ENCODE results near the gene NEDD4L. TPM values are rescaled to one million over a fixed set of nuclear protein-coding genes. Genes with fewer than 3 reads are reported as not detected.

Gene NEDD4L
- total and polyA plus RNA-seq, 4 donors: 10.2 to 20.3 (median 13.2) TPM

DNA sequence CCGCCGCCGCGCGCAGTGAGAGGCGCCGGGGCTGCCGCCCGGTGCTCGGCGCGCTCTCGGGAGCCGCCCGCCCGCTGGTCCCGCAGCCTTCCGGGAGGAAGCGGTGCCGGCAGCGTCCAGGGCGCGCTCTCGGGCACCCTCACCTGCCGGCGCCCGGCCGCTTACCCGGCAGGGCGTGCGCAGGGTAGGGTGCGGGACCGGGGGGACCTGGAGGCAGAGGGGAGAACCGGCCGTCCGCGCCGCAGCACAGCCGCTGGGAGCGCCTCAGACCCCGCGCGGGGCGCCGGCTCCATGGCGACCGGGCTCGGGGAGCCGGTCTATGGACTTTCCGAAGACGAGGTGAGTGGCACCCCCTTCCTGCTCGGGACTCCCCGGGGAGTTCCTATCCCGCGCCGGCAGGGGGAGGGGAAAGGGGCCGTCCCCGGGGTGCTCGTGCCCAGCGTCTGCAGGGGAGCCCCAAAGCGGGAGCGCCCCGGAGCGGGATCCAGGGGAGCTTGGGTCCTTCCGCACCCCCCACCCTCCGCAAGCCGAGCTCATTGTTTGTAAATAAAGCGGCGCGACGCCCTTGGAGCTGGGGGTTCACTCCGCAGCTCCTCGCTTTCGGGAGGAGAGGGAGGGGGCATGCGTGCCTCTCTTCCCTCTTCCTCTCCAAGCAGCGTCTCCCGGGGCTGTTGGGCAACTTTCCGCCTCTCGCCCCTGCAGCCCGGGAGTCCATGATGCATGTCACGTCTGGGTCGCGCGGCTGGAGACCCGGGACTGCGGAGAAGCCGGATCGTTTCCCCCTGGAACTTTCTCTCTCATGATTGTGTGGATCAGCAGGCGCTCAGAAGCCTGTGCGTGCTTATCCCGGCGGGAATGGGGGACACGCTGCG lies 580 bp downstream of the NEDD4L start:
- Histone ChIP-seq H3K27me3 (ENCODE audit: control insufficient read depth in 4 of 4, insufficient read depth in 4 of 4, low read length in 3 of 4) (no peaks in the 10 kb centered on the region), H3K4me1 (ENCODE audit: control insufficient read depth in 4 of 4, insufficient read depth in 4 of 4, low read length in 3 of 4) (peaks cover 0 to 30% (median 24%) of the 10 kb centered on the region in 4 donors), H3K9me3 (ENCODE audit: control insufficient read depth in 4 of 4, low read length in 3 of 4) (no peaks in the 10 kb centered on the region), H3K9ac (ENCODE audit: low read depth in 1 of 2, low read length in 2 of 2) (peak overlapping the region; percentile 52 to 87), H3K36me3 (ENCODE audit: control insufficient read depth in 4 of 4, insufficient read depth in 3 of 4, low read depth in 1 of 4, low read length in 3 of 4) (no peaks in the 10 kb centered on the region), H3K27ac (ENCODE audit: low read depth in 1 of 2, low read length in 2 of 2) (peak overlapping the region; percentile 77 to 96), H3K4me3 (ENCODE audit: low read depth in 1 of 3, low read length in 3 of 3) (peak overlapping the region; percentile 81 to 95 (median 93))
- under 1% methylated on average over 94 of the region's 94 CpGs for WGBS
- TF ChIP-seq HNF4A (conservative IDR thresholded peaks at IDR 0.05): no peak
- TF ChIP-seq FOXA2 (IDR thresholded peaks at IDR 0.05): no peak
- no peak for TF ChIP-seq RAD21 (IDR thresholded peaks at IDR 0.05)
- TF ChIP-seq YY1 (IDR thresholded peaks at IDR 0.05): peak; percentile 44
- peak; percentile 64 for DNase-seq (ENCODE audit: low spot score)

GRCh38 chr18:58045242-58046092 lies 1.4 kb downstream of the NEDD4L start:
- WGBS: 2% methylated on average over 33 of the region's 33 CpGs
- H3K4me3 ChIP-seq (ENCODE audit: low read depth in 1 of 3, low read length in 3 of 3): peak overlapping the region; percentile 81 to 95 (median 93)
- no peaks in the 10 kb centered on the region for H3K9me3 ChIP-seq (ENCODE audit: control insufficient read depth in 4 of 4, low read length in 3 of 4)
- H3K9ac ChIP-seq (ENCODE audit: low read depth in 1 of 2, low read length in 2 of 2): peak overlapping the region; percentile 52 to 87
- peaks cover 0 to 30% (median 24%) of the 10 kb centered on the region in 4 donors for H3K4me1 ChIP-seq (ENCODE audit: control insufficient read depth in 4 of 4, insufficient read depth in 4 of 4, low read length in 3 of 4)
- DNase-seq (ENCODE audit: low spot score): peak; percentile 65
- H3K27ac ChIP-seq (ENCODE audit: low read depth in 1 of 2, low read length in 2 of 2): peak overlapping the region; percentile 77 to 96
- TF ChIP-seq RAD21 (IDR thresholded peaks at IDR 0.05): peak in 1 of 2 donors; percentile 28
- peak; percentile 15 for TF ChIP-seq REST (IDR thresholded peaks at IDR 0.05)
- TF ChIP-seq FOXA2 (IDR thresholded peaks at IDR 0.05): no peak
- no peak for TF ChIP-seq NR2F2 (IDR thresholded peaks at IDR 0.05)
- TF ChIP-seq GABPA (IDR thresholded peaks at IDR 0.05 in 1 of 2, conservative IDR thresholded peaks at IDR 0.05 in 1 of 2): no peak
- no peak for TF ChIP-seq ZBTB33 (IDR thresholded peaks at IDR 0.05)
- no peak for TF ChIP-seq JUND (IDR thresholded peaks at IDR 0.05)
- TF ChIP-seq ATF3 (IDR thresholded peaks at IDR 0.05): no peak
- no peak for TF ChIP-seq MAX (IDR thresholded peaks at IDR 0.05)
- TF ChIP-seq RXRA (IDR thresholded peaks at IDR 0.05): no peak
- TF ChIP-seq FOXA1 (IDR thresholded peaks at IDR 0.05): no peak
- TF ChIP-seq TAF1 (conservative IDR thresholded peaks at IDR 0.05): no peak
- peak; percentile 31 for TF ChIP-seq YY1 (IDR thresholded peaks at IDR 0.05)
- no peak for TF ChIP-seq EGR1 (IDR thresholded peaks at IDR 0.05; ENCODE audit: low read depth in 2 of 2)
- TF ChIP-seq HNF4A (conservative IDR thresholded peaks at IDR 0.05): peak in 1 of 2 donors; percentile 3
- H3K36me3 ChIP-seq (ENCODE audit: control insufficient read depth in 4 of 4, insufficient read depth in 3 of 4, low read depth in 1 of 4, low read length in 3 of 4): no peaks in the 10 kb centered on the region
- no peaks in the 10 kb centered on the region for H3K27me3 ChIP-seq (ENCODE audit: control insufficient read depth in 4 of 4, insufficient read depth in 4 of 4, low read length in 3 of 4)

All from liver (tissue), 9 donors.